Measurements from ENCODE around the gene GLS2.

GLS2 gene

GRCh38 chr12:56425193-56425592 is 62.8 kb downstream of the GLS2 start:
- Histone ChIP-seq H3K27me3 (ENCODE audit: control insufficient read depth, insufficient read depth, low read length) (no peaks in the 10 kb centered on the region), H3K9ac (ENCODE audit: low read length) (no peak overlapping the region), H3K4me1 (ENCODE audit: control insufficient read depth, insufficient read depth, low read length) (no peaks in the 10 kb centered on the region), H3K9me3 (ENCODE audit: control insufficient read depth, low read length) (no peaks in the 10 kb centered on the region), H3K4me3 (ENCODE audit: low read length) (no peak overlapping the region), H3K36me3 (ENCODE audit: control insufficient read depth, insufficient read depth, low read length) (no peaks in the 10 kb centered on the region)

All from mucosa of stomach (tissue), 1 donor.